HG03521 (cell line): ENCODE measurements around the gene TNFRSF1A.

Experiments
- ATAC-seq: cut with Tn5 transposase; IDR thresholded peaks from one replicate; pipeline ENCODE4 v1.9.1; 2021; ENCODE audit warnings: mild to moderate bottlenecking, moderate library complexity; ENCODE audit not compliant: unreplicated experiment

Gene TNFRSF1A

DNA sequence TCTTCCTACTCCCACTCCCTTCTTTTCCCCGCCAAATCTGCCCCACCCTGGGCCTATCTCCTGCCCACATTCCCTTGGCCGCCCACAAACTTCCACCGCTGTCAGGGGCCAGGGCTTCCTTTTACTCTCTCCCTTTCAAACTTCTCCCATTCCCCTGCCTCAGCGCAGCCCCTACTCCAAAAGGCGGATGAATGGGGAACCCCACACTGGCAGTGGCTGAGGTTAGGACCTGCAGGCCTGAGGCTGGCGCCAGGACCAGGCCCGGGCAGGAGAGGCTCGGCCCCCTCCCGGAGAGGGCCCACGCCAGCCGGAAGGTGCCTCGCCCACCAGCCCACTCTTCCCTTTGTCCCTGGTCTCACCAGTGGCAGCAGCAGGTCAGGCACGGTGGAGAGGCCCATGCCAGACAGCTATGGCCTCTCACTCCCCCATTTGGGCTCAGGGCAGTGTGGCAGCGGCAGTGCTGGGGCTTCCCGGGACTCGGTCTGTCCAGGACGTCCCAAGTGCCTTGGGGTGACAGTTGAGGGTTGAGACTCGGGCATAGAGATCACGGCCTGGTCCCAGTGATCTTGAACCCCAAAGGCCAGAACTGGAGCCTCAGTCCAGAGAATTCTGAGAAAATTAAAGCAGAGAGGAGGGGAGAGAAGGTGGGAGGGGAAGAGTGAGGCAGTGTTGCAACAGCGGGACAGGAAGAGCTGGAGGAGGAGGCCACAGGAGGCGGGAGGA is at the start of gene TNFRSF1A:
Gene TNFRSF1A, minus strand, starts transcription at position 660 of the 723 bp plus-strand sequence. Its CDS starts 262 bp downstream, at position 398.
- ATAC-seq = no peak

DNA sequence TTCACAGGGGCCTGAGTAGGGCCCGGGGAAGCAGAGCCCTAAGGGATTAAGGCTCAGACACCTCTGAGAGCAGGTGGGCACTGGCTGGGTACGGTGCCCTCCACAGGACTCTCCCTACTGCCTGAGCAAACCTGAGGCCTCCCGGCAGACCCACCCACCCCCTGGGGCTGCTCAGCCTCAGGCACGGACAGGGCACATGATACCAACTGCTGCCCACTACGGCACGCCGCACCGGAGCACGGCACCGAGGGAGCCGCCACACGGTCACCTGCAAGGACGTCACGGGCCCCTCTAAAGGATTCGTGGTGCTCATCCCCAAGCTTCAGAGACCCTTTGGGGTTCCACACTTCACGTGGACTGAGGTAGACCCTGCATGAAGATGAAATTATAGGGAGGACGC is 49.1 kb upstream of the TNFRSF1A start:
- no peak for ATAC-seq

- ATAC-seq = no peak
These were observed 48.4 kb upstream of the TNFRSF1A start for GRCh38 chr12:6390084-6390799.

GRCh38 chr12:6387541-6387940 is 45.7 kb upstream of the TNFRSF1A start:
- ATAC-seq = no peak

- ATAC-seq = no peak
These were observed 44.6 kb upstream of the TNFRSF1A start for GRCh38 chr12:6386491-6386890.

DNA sequence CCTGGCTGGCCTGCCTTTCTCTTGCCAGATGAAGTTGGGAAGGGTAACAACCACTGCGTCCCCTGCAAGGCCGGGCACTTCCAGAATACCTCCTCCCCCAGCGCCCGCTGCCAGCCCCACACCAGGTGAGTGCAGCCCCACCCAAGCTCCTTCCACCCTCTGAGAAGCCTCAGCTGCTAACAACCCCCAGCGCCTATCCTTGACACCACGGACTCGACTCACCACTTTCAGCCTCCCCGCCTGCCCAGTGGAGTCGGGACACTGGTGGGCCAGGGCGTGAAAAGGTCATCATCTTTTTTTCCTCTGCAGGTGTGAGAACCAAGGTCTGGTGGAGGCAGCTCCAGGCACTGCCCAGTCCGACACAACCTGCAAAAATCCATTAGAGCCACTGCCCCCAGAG is 44.2 kb upstream of the TNFRSF1A start:
- ATAC-seq = no peak

- no peak for ATAC-seq
These were observed 42.9 kb upstream of the TNFRSF1A start for GRCh38 chr12:6384499-6385436.

GRCh38 chr12:6383572-6384498 is 42.0 kb upstream of the TNFRSF1A start, which contains the start of gene LTBR:
Gene LTBR (plus strand): TSS chr12:6384162. CDS start chr12:6384359, 197 bp downstream.
- no peak for ATAC-seq

DNA sequence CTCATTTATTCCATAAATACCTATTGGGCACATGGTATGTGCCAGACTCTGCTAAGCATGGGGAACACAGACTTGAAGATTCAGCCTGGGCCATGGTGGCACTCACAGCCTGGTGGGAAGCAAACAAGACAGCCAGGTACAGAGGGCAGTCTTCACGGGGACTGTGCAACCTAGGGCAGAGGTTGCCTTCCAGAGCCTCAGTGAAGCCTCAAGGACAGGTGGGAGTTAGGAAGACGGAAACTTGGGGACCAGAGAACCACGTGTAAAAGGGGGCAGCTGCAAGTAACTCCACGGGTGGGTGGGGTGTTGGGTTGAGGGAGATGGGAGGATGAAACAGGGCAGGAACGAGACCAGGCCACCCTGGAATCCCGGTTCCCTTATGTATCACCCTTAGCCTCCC is 41.1 kb upstream of the TNFRSF1A start:
- no peak for ATAC-seq

- ATAC-seq = no peak
These were observed 40.5 kb upstream of the TNFRSF1A start for GRCh38 chr12:6382371-6382770.

GRCh38 chr12:6380141-6381121 is 38.6 kb upstream of the TNFRSF1A start:
- no peak for ATAC-seq

- ATAC-seq = no peak
These were observed 37.0 kb upstream of the TNFRSF1A start for GRCh38 chr12:6378709-6379472.

GRCh38 chr12:6377667-6377994 is 35.8 kb upstream of the TNFRSF1A start:
- no peak for ATAC-seq

DNA sequence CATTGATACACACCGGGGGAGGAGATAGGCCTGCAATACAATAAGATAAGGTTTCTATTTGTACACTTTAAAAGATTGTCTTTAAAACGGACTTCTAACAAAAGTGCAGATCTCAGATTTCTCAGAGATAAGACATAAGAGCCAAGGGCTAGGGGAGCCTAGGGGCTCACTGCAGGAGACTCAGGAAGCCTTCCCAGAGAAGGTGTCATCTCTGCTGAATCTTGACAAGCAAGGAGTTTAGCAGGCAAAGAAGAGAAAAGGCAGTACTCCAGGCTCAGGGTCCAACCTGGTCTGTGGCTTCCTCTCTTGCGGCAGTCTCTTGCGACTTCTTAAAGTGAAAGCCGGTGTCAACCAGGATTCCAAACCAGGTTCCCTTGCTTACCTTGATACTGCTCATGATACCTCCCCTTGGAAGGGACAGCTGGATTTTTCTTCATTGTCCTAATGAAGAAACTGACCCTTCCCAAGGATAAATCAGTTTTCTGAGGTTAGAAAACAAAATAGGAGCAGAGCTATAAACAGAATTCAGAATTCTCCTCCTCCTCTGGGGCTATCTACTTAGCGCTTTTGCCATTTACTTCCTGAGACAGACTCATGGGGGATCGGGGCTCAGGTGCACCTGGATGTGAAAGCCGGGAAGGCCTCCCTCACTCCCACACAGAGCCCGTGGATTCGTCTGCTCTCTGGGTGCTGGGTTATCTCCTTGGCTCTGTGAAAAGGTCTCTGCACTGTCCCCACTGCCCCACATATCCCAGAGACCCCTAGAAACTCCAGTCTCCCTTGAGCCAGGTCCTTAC is 35.2 kb upstream of the TNFRSF1A start:
- no peak for ATAC-seq

GRCh38 chr12:6376079-6376869 is 34.4 kb upstream of the TNFRSF1A start:
- no peak for ATAC-seq

GRCh38 chr12:6375269-6376078 is 33.6 kb upstream of the TNFRSF1A start, which contains the start of gene SCNN1A:
Gene SCNN1A (minus strand): TSS chr12:6375563. CDS start chr12:6374783, 780 bp downstream.
- ATAC-seq = no peak
